SU-DHL-6 (cell line): Measurements from ENCODE around the gene CINP.
A peak's percentile ranks its signal among the peaks of the same experiment; 100 is the strongest.
"Not testable (repeated sequence)": the region's sequence is repeated elsewhere in the genome, so short reads cannot be mapped to it uniquely, and the experiment has no call there.

ENCODE experiments used
- H2AFZ ChIP-seq: fragments of 200-600 bp; sonication (generic); 2 replicates; pipeline ENCODE4 v1.6.1; 2014; ENCODE audit warnings: low read depth, mild to moderate bottlenecking, moderate library complexity, mixed read lengths, antibody characterized with exemption, low read length; ENCODE audit not compliant: severe bottlenecking
- H3F3A ChIP-seq: fragments of 200-600 bp; shearing (Covaris generic); 2 replicates; pipeline ENCODE4 v1.6.0; 2016; ENCODE audit warnings: antibody characterized with exemption, mild to moderate bottlenecking; ENCODE audit not compliant: insufficient read depth
- H3K27ac ChIP-seq: fragments of 200-600 bp; sonication (generic); 2 replicates; pipeline ENCODE4 v1.5.1; 2016; ENCODE audit warnings: low read depth, mild to moderate bottlenecking, low read length, moderate library complexity, mixed read lengths
- H3K27me3 ChIP-seq: fragments of 200-600 bp; sonication (generic), shearing (Covaris generic); 2 replicates; pipeline ENCODE4 v1.6.0; 2014; ENCODE audit warnings: mild to moderate bottlenecking, low read length
- H3K36me3 ChIP-seq: fragments of 200-600 bp; sonication (generic); 2 replicates; pipeline ENCODE4 v1.6.1; 2014; ENCODE audit warnings: mild to moderate bottlenecking, low read length, mixed read lengths
- H3K4me2 ChIP-seq: fragments of 300-600, 200-600 bp; shearing (Covaris generic), sonication (generic); 2 replicates; pipeline ENCODE4 v1.6.0; 2014; ENCODE audit warnings: low read length, low read depth, mild to moderate bottlenecking; ENCODE audit not compliant: poor library complexity, severe bottlenecking
- H3K4me3 ChIP-seq: fragments of 200-600 bp; sonication (generic); 2 replicates; pipeline ENCODE4 v1.5.1; 2014; ENCODE audit warnings: antibody characterized with exemption, low read length, mild to moderate bottlenecking, mixed read lengths; ENCODE audit not compliant: insufficient read depth, poor library complexity, severe bottlenecking
- H3K79me2 ChIP-seq: fragments of 200-600 bp; sonication (generic); 2 replicates; pipeline ENCODE4 v1.6.1; 2014; ENCODE audit warnings: mild to moderate bottlenecking, low read length, moderate library complexity; ENCODE audit not compliant: insufficient read depth
- H3K9ac ChIP-seq: fragments of 200-600 bp; sonication (generic); 2 replicates; pipeline ENCODE4 v1.7.0; 2014; ENCODE audit warnings: mild to moderate bottlenecking, low read length
- H3K9me2 ChIP-seq: fragments of 200-600 bp; sonication (generic); replicated peaks from 2 replicates; pipeline ENCODE4 v1.6.1; 2014; ENCODE audit warnings: low read length; ENCODE audit not compliant: insufficient read depth
- H3K9me3 ChIP-seq: fragments of 200-600 bp; sonication (generic); 2 replicates; pipeline ENCODE4 v1.6.1; 2014; ENCODE audit warnings: low read length, mixed read lengths; ENCODE audit not compliant: insufficient read depth
- H4K20me1 ChIP-seq: fragments of 200-600 bp; sonication (generic); 2 replicates; pipeline ENCODE4 v1.6.1; 2014; ENCODE audit warnings: low read depth, mild to moderate bottlenecking, antibody characterized with exemption, low read length, moderate library complexity, mixed read lengths
- CTCF ChIP-seq: fragments of 200-600 bp; sonication (generic); IDR thresholded peaks from one replicate; pipeline ENCODE4 v1.5.1; 2017; ENCODE audit warnings: antibody characterized with exemption, mild to moderate bottlenecking, low read length, moderate library complexity; ENCODE audit not compliant: insufficient read depth, poor library complexity, severe bottlenecking
- EZH2phosphoT487 ChIP-seq: fragments of 200-600 bp; sonication (generic), shearing (Covaris generic); conservative IDR thresholded peaks from 2 replicates; pipeline ENCODE4 v1.6.1; 2018; ENCODE audit warnings: mild to moderate bottlenecking, antibody characterized with exemption, low read length, moderate library complexity, mixed read lengths

CINP gene

GRCh38 chr14:102314242-102315011, 48.3 kb downstream of the CINP start:
- TF ChIP-seq CTCF (peak; percentile 93), EZH2phosphoT487 (no peak)
- H3K79me2 ChIP-seq: no peaks in the 10 kb centered on the region
- peak overlapping the region; percentile 50 for H3K4me3 ChIP-seq
- no peaks in the 10 kb centered on the region for H3K9me2 ChIP-seq
- peak overlapping the region; percentile 88 for H2AFZ ChIP-seq
- H3K9ac ChIP-seq: peak overlapping the region; percentile 45
- H3K27ac ChIP-seq: no peak overlapping the region
- peak overlapping the region; percentile 71 for H3K4me2 ChIP-seq
- H3K36me3 ChIP-seq: no peaks in the 10 kb centered on the region
- no peaks in the 10 kb centered on the region for H3K9me3 ChIP-seq
- no peaks in the 10 kb centered on the region for H4K20me1 ChIP-seq
- H3K27me3 ChIP-seq: no peaks in the 10 kb centered on the region
- peaks cover 8% of the 10 kb centered on the region for H3F3A ChIP-seq

GRCh38 chr14:102304611-102305506, 57.8 kb downstream of the CINP start, which contains the start of gene MOK:
Gene MOK, minus strand, starts transcription at chr14:102305164. Its CDS starts 196 bp downstream, at chr14:102304968.
- Histone ChIP-seq H3K9ac (peak within 1 kb of the TSS; percentile 36), H3K9me3 (no peaks in the 10 kb centered on the region), H3K4me3 (peak within 1 kb of the TSS; percentile 81), H3K27me3 (no peaks in the 10 kb centered on the region), H3K36me3 (no peaks in the 10 kb centered on the region), H3K79me2 (no peaks in the 10 kb centered on the region), H3K4me2 (peak within 1 kb of the TSS; percentile 74), H3K27ac (no peak within 1 kb of the TSS), H2AFZ (peak within 1 kb of the TSS; percentile 98), H3F3A (no peaks in the 10 kb centered on the region), H3K9me2 (no peaks in the 10 kb centered on the region), H4K20me1 (no peaks in the 10 kb centered on the region)
- TF ChIP-seq EZH2phosphoT487: no peak
- TF ChIP-seq CTCF: no peak

- Histone ChIP-seq H3K27ac (no peak overlapping the region), H3F3A (no peaks in the 10 kb centered on the region), H3K36me3 (no peaks in the 10 kb centered on the region), H3K79me2 (no peaks in the 10 kb centered on the region), H3K9me3 (no peaks in the 10 kb centered on the region), H3K9me2 (no peaks in the 10 kb centered on the region), H3K27me3 (no peaks in the 10 kb centered on the region), H3K9ac (no peak overlapping the region), H3K4me3 (no peak overlapping the region), H3K4me2 (no peak overlapping the region), H4K20me1 (no peaks in the 10 kb centered on the region), H2AFZ (no peak overlapping the region)
- no peak for TF ChIP-seq EZH2phosphoT487
- TF ChIP-seq CTCF: no peak
Measured at GRCh38 chr14:102303664-102304063, 59.0 kb downstream of the CINP start.

GRCh38 chr14:102298303-102299070, 64.2 kb downstream of the CINP start:
- H3K4me3 ChIP-seq, H3F3A ChIP-seq, H3K27ac ChIP-seq, H3K9me2 ChIP-seq, H3K9ac ChIP-seq, H3K27me3 ChIP-seq, H3K9me3 ChIP-seq, H3K4me2 ChIP-seq, H4K20me1 ChIP-seq, H2AFZ ChIP-seq, H3K79me2 ChIP-seq, H3K36me3 ChIP-seq: not testable (repeated sequence)
